ENCODE data around the gene CPXM2. TPM values are rescaled to one million over a fixed set of nuclear protein-coding genes. Genes with fewer than 3 reads are reported as not detected.

The CPXM2 gene
- polyA plus RNA-seq, 1 donor from 2014 or later = not detected

GRCh38 chr10:123868038-123869019 lies 23.3 kb downstream of the CPXM2 start:
- H3K27me3 Mint-ChIP-seq = peaks cover 10% of the 10 kb centered on the region
- H3K36me3 Mint-ChIP-seq = no peaks in the 10 kb centered on the region
- H3K4me3 Mint-ChIP-seq = no peak overlapping the region
- peaks cover 0 to 3% (median 2%) of the 10 kb centered on the region in 3 donors for H3K9me3 Mint-ChIP-seq
- H3K4me1 Mint-ChIP-seq = no peaks in the 10 kb centered on the region
- H3K27ac Mint-ChIP-seq = no peak overlapping the region

- Mint-ChIP-seq H3K4me1 (no peaks in the 10 kb centered on the region), H3K9me3 (peaks cover 0 to 2% (median 0%) of the 10 kb centered on the region in 3 donors), H3K27ac (peak overlapping the region in 1 of 3 donors; percentile 31), H3K36me3 (peaks cover 2% of the 10 kb centered on the region), H3K4me3 (peak overlapping the region in 1 of 4 donors; percentile 34), H3K27me3 (peaks cover 13% of the 10 kb centered on the region)
Measured at GRCh38 chr10:123865880-123866279, 25.7 kb downstream of the CPXM2 start.

GRCh38 chr10:123865350-123865749 lies 26.3 kb downstream of the CPXM2 start:
- no peak overlapping the region for H3K4me3 Mint-ChIP-seq

GRCh38 chr10:123864923-123865322 lies 26.7 kb downstream of the CPXM2 start:
- peaks cover 13% of the 10 kb centered on the region for H3K27me3 Mint-ChIP-seq
- H3K36me3 Mint-ChIP-seq = peaks cover 2% of the 10 kb centered on the region
- H3K9me3 Mint-ChIP-seq = peaks cover 0 to 2% (median 0%) of the 10 kb centered on the region in 3 donors
- H3K27ac Mint-ChIP-seq = no peak overlapping the region
- H3K4me1 Mint-ChIP-seq = no peaks in the 10 kb centered on the region
- no peak overlapping the region for H3K4me3 Mint-ChIP-seq

More at GRCh38 chr10:123865350-123865749, 26.3 kb downstream of the CPXM2 start:
- Mint-ChIP-seq H3K9me3 (peaks cover 0 to 2% (median 0%) of the 10 kb centered on the region in 3 donors), H3K4me1 (no peaks in the 10 kb centered on the region), H3K27ac (peak overlapping the region in 1 of 3 donors; percentile 31), H3K36me3 (peaks cover 2% of the 10 kb centered on the region), H3K27me3 (peaks cover 13% of the 10 kb centered on the region)

- Mint-ChIP-seq H3K4me3 (no peak overlapping the region), H3K36me3 (peaks cover 2% of the 10 kb centered on the region), H3K27me3 (peaks cover 19% of the 10 kb centered on the region), H3K27ac (no peak overlapping the region), H3K4me1 (no peaks in the 10 kb centered on the region), H3K9me3 (no peaks in the 10 kb centered on the region)
Measured at GRCh38 chr10:123863721-123864482, 27.7 kb downstream of the CPXM2 start.

GRCh38 chr10:123863183-123863575 lies 28.4 kb downstream of the CPXM2 start:
- Mint-ChIP-seq H3K4me3 (no peak overlapping the region), H3K36me3 (peaks cover 2% of the 10 kb centered on the region), H3K27ac (no peak overlapping the region), H3K4me1 (no peaks in the 10 kb centered on the region), H3K9me3 (no peaks in the 10 kb centered on the region), H3K27me3 (peaks cover 17% of the 10 kb centered on the region)

- no peak overlapping the region for H3K27ac Mint-ChIP-seq
- H3K4me3 Mint-ChIP-seq = no peak overlapping the region
- peaks cover 2% of the 10 kb centered on the region for H3K36me3 Mint-ChIP-seq
- H3K27me3 Mint-ChIP-seq = peaks cover 20% of the 10 kb centered on the region
- H3K9me3 Mint-ChIP-seq = no peaks in the 10 kb centered on the region
- no peaks in the 10 kb centered on the region for H3K4me1 Mint-ChIP-seq
Measured at GRCh38 chr10:123862421-123863182, 29.0 kb downstream of the CPXM2 start.

- H3K4me3 Mint-ChIP-seq = no peak overlapping the region
Measured at GRCh38 chr10:123860856-123861255, 30.8 kb downstream of the CPXM2 start.

GRCh38 chr10:123860209-123860608 lies 31.4 kb downstream of the CPXM2 start:
- Mint-ChIP-seq H3K27me3 (peaks cover 20% of the 10 kb centered on the region), H3K27ac (no peak overlapping the region), H3K36me3 (peaks cover 2% of the 10 kb centered on the region), H3K4me1 (no peaks in the 10 kb centered on the region), H3K9me3 (no peaks in the 10 kb centered on the region), H3K4me3 (no peak overlapping the region)

More at GRCh38 chr10:123860856-123861255, 30.8 kb downstream of the CPXM2 start:
- H3K36me3 Mint-ChIP-seq = peaks cover 2% of the 10 kb centered on the region
- H3K4me1 Mint-ChIP-seq = no peaks in the 10 kb centered on the region
- H3K27me3 Mint-ChIP-seq = peaks cover 20% of the 10 kb centered on the region
- no peaks in the 10 kb centered on the region for H3K9me3 Mint-ChIP-seq
- H3K27ac Mint-ChIP-seq = no peak overlapping the region

- Mint-ChIP-seq H3K27me3 (peaks cover 20% of the 10 kb centered on the region), H3K4me1 (no peaks in the 10 kb centered on the region), H3K36me3 (peaks cover 2% of the 10 kb centered on the region), H3K9me3 (no peaks in the 10 kb centered on the region), H3K4me3 (no peak overlapping the region), H3K27ac (no peak overlapping the region)
Measured at GRCh38 chr10:123859653-123860050, 32.0 kb downstream of the CPXM2 start.

- H3K27ac Mint-ChIP-seq = no peak overlapping the region
- no peaks in the 10 kb centered on the region for H3K9me3 Mint-ChIP-seq
- H3K4me1 Mint-ChIP-seq = no peaks in the 10 kb centered on the region
- no peak overlapping the region for H3K4me3 Mint-ChIP-seq
- H3K36me3 Mint-ChIP-seq = peaks cover 2% of the 10 kb centered on the region
- H3K27me3 Mint-ChIP-seq = peaks cover 18% of the 10 kb centered on the region
Measured at GRCh38 chr10:123858907-123859652, 32.5 kb downstream of the CPXM2 start.

- no peak overlapping the region for H3K4me3 Mint-ChIP-seq
- no peaks in the 10 kb centered on the region for H3K9me3 Mint-ChIP-seq
- peaks cover 16% of the 10 kb centered on the region for H3K27me3 Mint-ChIP-seq
- H3K4me1 Mint-ChIP-seq = no peaks in the 10 kb centered on the region
- H3K27ac Mint-ChIP-seq = no peak overlapping the region
- peaks cover 2% of the 10 kb centered on the region for H3K36me3 Mint-ChIP-seq
Measured at GRCh38 chr10:123858077-123858681, 33.4 kb downstream of the CPXM2 start.

GRCh38 chr10:123857616-123858015 lies 34.0 kb downstream of the CPXM2 start:
- Mint-ChIP-seq H3K9me3 (no peaks in the 10 kb centered on the region), H3K4me1 (no peaks in the 10 kb centered on the region), H3K36me3 (peaks cover 2% of the 10 kb centered on the region), H3K27ac (no peak overlapping the region), H3K27me3 (peaks cover 17% of the 10 kb centered on the region), H3K4me3 (no peak overlapping the region)
